ENCODE results near the gene PRKAG1.

Gene PRKAG1

DNA sequence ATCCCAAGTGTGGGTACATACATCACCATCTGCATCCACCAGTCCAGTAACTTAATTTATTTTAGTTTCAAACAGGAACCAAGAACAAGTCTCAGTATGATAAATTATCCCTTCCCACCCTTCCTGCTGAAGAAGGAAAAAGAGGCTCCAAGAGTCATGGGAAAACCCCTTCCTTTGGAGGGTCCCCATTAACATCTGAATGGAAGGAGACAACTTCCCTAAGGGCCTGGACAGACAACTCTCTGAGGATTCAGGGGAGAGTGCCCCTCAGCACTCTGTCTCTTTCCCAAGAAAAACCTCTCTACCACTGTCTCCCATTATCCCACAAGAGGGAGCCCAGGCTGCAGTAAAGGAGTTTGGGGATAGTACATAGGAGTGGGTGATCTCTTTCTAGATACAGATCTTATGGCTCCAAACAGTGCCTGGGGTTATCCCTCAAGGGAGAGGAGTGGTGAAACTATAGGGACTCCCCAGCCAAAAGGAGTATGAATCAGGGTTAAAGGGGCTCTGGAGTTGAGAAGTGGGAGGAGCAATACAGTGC, 53.2 kb downstream of the PRKAG1 start:
- Histone ChIP-seq H3K36me3 (ENCODE audit: control insufficient read depth, insufficient read depth, low read length) (no peaks in the 10 kb centered on the region), H3K4me3 (ENCODE audit: low read length) (no peak overlapping the region), H3K9me3 (ENCODE audit: control insufficient read depth, insufficient read depth, low read length) (no peaks in the 10 kb centered on the region), H3K4me1 (ENCODE audit: control insufficient read depth, insufficient read depth, low read length) (peaks cover 18% of the 10 kb centered on the region), H3K27ac (ENCODE audit: low read length) (no peak overlapping the region), H3K27me3 (ENCODE audit: control insufficient read depth, insufficient read depth, low read length) (peaks cover 21% of the 10 kb centered on the region; the same call in 1 of the 2 replicates)
- DNase-seq (ENCODE audit: low read depth, low spot score) = no peak

DNA sequence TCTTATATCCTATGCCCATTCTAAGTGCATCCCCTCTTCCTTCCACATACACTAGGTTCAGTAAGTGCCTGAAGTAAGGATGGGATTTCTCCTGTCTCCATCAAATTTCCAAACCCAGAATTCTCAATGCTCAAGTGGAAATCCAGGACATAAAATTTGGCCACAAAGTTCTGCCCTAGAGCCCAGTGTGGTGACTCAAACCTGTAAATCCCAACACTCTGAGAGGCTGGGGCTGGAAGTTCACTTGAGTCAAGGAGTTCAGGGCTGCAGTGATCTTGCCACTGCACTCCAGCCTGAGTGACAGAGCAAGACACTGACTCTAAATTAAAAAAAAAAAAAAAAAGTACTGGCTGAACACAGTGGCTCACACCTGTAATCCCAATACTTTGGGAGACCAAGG, 56.8 kb downstream of the PRKAG1 start:
- Histone ChIP-seq H3K9me3 (ENCODE audit: control insufficient read depth, insufficient read depth, low read length) (no peaks in the 10 kb centered on the region), H3K27ac (ENCODE audit: low read length) (no peak overlapping the region)
- no peak for DNase-seq (ENCODE audit: low read depth, low spot score)

DNA sequence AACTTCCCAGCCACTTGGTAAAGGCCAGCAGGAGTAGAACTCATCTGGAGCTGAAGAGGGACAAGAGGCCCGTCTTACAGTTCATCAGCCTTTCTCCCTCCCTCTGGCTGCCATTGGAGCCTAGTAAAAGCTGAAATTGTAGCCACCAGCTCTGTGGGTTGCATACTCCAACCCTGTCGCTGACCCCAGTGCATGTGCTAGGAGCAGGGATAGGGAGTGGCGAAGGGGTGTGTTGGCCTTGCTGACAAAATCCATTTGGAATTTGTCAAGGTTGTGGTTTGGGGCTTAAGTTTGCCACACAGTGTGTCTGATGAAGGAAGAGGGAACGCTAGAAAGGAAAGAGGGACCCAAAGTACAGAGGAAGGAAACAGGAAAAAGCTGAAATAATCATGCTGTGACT, 57.2 kb downstream of the PRKAG1 start:
- Histone ChIP-seq H3K4me1 (ENCODE audit: control insufficient read depth, insufficient read depth, low read length) (peaks cover 7% of the 10 kb centered on the region; the same call in 1 of the 2 replicates), H3K36me3 (ENCODE audit: control insufficient read depth, insufficient read depth, low read length) (no peaks in the 10 kb centered on the region), H3K27me3 (ENCODE audit: control insufficient read depth, insufficient read depth, low read length) (no peaks in the 10 kb centered on the region; the same call in 1 of the 2 replicates), H3K27ac (ENCODE audit: low read length) (no peak overlapping the region), H3K9me3 (ENCODE audit: control insufficient read depth, insufficient read depth, low read length) (no peaks in the 10 kb centered on the region), H3K4me3 (ENCODE audit: low read length) (no peak overlapping the region)
- DNase-seq (ENCODE audit: low read depth, low spot score) = no peak
- WGBS (ENCODE audit: insufficient coverage, insufficient read length) = no CpG with 5 or more reads among the region's 4 CpGs

More for the DNA sequence above, 56.8 kb downstream of the PRKAG1 start:
- Histone ChIP-seq H3K36me3 (ENCODE audit: control insufficient read depth, insufficient read depth, low read length) (no peaks in the 10 kb centered on the region), H3K4me1 (ENCODE audit: control insufficient read depth, insufficient read depth, low read length) (peaks cover 8% of the 10 kb centered on the region; the same call in 1 of the 2 replicates), H3K27me3 (ENCODE audit: control insufficient read depth, insufficient read depth, low read length) (no peaks in the 10 kb centered on the region; the same call in 1 of the 2 replicates), H3K4me3 (ENCODE audit: low read length) (no peak overlapping the region)

DNA sequence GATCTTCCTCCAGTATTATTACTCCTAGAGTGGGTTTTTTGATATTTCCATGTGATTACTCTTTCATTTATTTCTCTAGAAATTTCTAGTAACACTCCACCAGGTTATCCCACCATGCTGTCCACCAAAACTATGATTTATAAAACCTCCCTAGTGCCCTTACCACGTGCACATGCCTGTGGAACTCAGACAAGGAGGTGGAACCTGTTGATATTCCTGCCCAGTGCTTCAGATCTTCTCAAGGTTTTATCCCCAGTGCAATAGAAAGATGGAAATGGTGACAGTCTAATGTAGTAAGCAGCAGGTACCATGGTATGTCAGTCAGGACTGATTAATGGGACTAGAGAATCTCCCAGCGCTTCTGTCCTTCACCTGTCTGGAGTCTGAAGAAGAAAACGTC, 57.7 kb downstream of the PRKAG1 start:
- Histone ChIP-seq H3K9me3 (ENCODE audit: control insufficient read depth, insufficient read depth, low read length) (no peaks in the 10 kb centered on the region), H3K27me3 (ENCODE audit: control insufficient read depth, insufficient read depth, low read length) (no peaks in the 10 kb centered on the region), H3K4me3 (ENCODE audit: low read length) (no peak overlapping the region), H3K4me1 (ENCODE audit: control insufficient read depth, insufficient read depth, low read length) (peaks cover 5% of the 10 kb centered on the region; the same call in 1 of the 2 replicates), H3K27ac (ENCODE audit: low read length) (no peak overlapping the region), H3K36me3 (ENCODE audit: control insufficient read depth, insufficient read depth, low read length) (no peaks in the 10 kb centered on the region)
- no peak for DNase-seq (ENCODE audit: low read depth, low spot score)
- no CpG with 5 or more reads among the region's 3 CpGs for WGBS (ENCODE audit: insufficient coverage, insufficient read length)

DNA sequence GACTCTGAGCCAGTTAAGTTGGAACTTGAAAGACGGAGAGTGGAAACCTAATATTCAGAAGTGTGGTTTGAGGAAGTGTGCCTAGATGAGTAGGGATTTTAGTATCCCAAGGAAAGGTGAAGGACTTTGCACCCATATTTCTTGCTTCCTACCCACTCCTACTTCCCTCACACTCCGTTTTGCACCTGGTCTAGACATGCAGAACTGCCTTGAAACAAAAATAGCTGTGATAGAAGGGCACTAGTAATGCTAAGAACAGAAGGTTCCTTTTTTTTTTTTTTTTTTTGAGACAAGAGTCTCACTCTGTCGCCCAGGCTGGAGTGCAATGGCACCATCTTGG, 60.6 kb downstream of the PRKAG1 start:
- DNase-seq (ENCODE audit: low read depth, low spot score) = no peak
- WGBS (ENCODE audit: insufficient coverage, insufficient read length) = no CpG with 5 or more reads among the region's 3 CpGs
- no peaks in the 10 kb centered on the region for H3K27me3 ChIP-seq (ENCODE audit: control insufficient read depth, insufficient read depth, low read length)

DNA sequence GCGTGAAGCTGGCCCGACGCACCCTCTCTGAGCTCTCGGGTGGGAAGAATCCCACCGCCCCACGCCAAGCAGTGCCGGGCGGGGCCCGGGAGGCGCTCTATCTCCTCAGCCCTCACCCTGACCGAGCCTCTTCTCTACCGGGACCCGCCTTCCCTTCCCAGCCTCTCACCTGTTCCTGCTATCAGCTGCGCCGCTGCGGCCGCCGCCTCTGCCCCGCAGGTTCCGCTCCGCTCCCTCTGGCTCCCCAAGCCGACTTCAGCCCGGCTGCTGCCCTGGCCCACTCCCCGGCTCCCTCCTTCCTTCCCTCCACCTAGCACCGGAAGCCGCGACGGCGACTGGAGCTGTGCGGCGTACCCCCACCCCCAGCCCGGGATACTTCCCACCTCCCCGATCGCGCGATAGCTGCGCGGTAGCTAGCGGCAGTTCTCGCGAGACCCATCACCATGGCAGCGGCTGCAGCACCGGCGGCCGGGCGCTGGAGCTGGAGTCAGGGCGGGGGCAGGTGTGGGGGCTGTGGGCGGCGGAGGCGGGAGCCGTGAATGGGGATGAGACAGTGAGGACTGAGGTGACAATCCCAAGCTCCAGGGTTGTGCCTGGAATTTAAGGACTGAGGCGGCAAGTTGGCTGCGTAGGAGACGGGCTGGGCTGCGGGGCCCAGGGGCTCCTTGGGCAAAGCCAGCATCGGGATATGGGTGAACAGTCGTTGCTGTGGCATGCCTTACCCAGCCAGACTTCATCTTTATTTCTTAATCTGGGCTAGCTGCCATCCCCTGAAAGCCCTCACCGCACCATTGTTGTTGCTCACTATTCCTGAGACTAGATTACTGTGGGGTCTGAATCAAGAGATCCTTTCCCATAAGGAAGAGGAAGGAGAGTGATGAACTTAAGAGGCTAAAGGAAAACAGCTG, 61.2 kb downstream of the PRKAG1 start, which contains the start of gene ARF3:
Gene ARF3 (minus strand): TSS at position 347 of the 908 bp plus-strand sequence. CDS start 16,392 bp downstream, outside the sequence.
- DNase-seq (ENCODE audit: low read depth, low spot score) = no peak
- no CpG with 5 or more reads among the region's 58 CpGs for WGBS (ENCODE audit: insufficient coverage, insufficient read length)
- Histone ChIP-seq H3K9me3 (ENCODE audit: control insufficient read depth, insufficient read depth, low read length) (no peaks in the 10 kb centered on the region), H3K27me3 (ENCODE audit: control insufficient read depth, insufficient read depth, low read length) (no peaks in the 10 kb centered on the region), H3K4me1 (ENCODE audit: control insufficient read depth, insufficient read depth, low read length) (no peaks in the 10 kb centered on the region; the same call in 1 of the 2 replicates), H3K27ac (ENCODE audit: low read length) (no peak within 1 kb of the TSS), H3K36me3 (ENCODE audit: control insufficient read depth, insufficient read depth, low read length) (peaks cover 6% of the 10 kb centered on the region; the same call in 1 of the 2 replicates), H3K4me3 (ENCODE audit: low read length) (peak within 1 kb of the TSS; percentile 94)

More for the DNA sequence above, 60.6 kb downstream of the PRKAG1 start:
- H3K27ac ChIP-seq (ENCODE audit: low read length) = no peak overlapping the region
- 0 out of 2 replicates have a peak, but pooled peaks cover under 1% of the 10 kb centered on the region for H3K36me3 ChIP-seq (ENCODE audit: control insufficient read depth, insufficient read depth, low read length)
- no peaks in the 10 kb centered on the region for H3K9me3 ChIP-seq (ENCODE audit: control insufficient read depth, insufficient read depth, low read length)
- no peaks in the 10 kb centered on the region; the same call in 1 of the 2 replicates for H3K4me1 ChIP-seq (ENCODE audit: control insufficient read depth, insufficient read depth, low read length)
- peak overlapping the region; percentile 94; the same call in 1 of the 2 replicates for H3K4me3 ChIP-seq (ENCODE audit: low read length)

DNA sequence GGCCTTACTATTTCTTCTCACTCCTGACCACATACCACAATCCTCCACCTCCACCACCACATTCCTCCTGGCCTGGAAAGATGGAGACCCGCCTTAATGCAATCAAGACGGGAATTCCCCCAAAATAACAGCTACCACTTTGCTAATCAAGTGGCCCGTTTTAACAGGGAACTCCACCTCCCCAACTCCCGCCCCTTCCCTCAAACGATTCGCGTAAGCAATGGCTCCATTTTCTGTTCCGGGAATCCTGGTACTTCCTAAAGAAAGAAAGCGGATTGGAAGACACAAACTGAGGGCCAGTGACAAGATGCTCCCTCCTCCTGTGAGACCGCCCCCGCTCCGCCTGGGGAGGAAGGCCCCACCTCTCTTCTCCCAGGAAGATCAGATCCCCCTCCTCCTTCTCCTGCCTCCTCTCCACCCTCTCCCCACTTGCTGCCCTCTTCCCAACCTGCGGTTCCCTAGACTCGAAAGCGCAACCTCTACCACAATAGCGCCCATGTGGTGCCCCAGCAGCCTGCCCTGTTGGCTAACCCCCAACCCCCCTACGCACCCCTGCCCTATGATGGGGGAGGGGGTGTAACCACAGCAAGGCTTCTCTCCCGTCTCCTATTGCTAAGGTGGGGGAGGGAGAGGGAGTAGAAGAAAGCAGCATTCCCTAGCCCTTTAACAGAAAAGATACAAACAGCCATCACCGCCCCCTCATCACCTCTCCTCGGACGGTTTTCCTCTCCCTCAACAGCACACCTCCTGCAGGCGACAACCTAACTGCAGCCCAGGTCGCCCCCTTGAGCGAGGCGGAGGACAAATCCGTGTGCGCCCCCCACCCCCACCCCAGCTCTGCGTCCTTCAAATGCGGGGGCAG, 62.1 kb downstream of the PRKAG1 start:
- peaks cover 6% of the 10 kb centered on the region; the same call in 1 of the 2 replicates for H3K36me3 ChIP-seq (ENCODE audit: control insufficient read depth, insufficient read depth, low read length)
- no CpG with 5 or more reads among the region's 29 CpGs for WGBS (ENCODE audit: insufficient coverage, insufficient read length)
- H3K9me3 ChIP-seq (ENCODE audit: control insufficient read depth, insufficient read depth, low read length) = no peaks in the 10 kb centered on the region

DNA sequence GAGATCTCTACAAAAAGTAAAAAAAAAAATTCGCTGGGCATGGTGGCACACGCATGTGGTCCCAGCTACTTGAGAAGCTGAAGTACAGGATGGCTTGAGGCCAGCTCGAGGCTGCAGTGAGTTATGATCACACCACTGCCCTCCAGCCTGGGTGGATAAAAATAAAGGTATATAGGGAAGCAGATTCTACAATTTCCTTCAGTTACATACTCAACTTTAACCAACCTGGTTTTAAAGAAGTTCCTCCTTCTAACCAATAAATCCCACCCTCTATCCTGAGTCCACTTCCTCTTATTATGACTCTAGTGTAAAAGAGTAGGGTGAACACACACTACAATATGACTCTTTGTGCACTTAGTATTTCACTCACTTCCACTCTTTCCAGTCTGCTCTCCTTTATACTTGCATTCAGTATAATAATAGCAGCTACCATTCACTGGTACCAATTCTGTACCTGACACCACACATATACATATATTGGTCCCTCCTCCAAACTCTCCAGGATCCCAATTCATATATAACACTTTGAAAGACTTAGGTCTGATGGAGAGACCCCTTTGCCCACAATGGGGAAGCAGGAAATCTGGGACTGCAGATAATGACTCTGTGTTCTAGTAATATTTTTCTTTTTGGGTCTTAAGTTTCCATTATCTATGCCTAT, 63.6 kb downstream of the PRKAG1 start:
- H3K27me3 ChIP-seq (ENCODE audit: control insufficient read depth, insufficient read depth, low read length) = no peaks in the 10 kb centered on the region
- no peak for DNase-seq (ENCODE audit: low read depth, low spot score)
- H3K36me3 ChIP-seq (ENCODE audit: control insufficient read depth, insufficient read depth, low read length) = peaks cover 6% of the 10 kb centered on the region; the same call in 1 of the 2 replicates
- no peak overlapping the region for H3K4me3 ChIP-seq (ENCODE audit: low read length)
- no peaks in the 10 kb centered on the region for H3K9me3 ChIP-seq (ENCODE audit: control insufficient read depth, insufficient read depth, low read length)
- H3K4me1 ChIP-seq (ENCODE audit: control insufficient read depth, insufficient read depth, low read length) = no peaks in the 10 kb centered on the region; the same call in 1 of the 2 replicates
- H3K27ac ChIP-seq (ENCODE audit: low read length) = no peak overlapping the region
- WGBS (ENCODE audit: insufficient coverage, insufficient read length) = no CpG with 5 or more reads among the region's 3 CpGs

More for the DNA sequence above, 62.1 kb downstream of the PRKAG1 start:
- DNase-seq (ENCODE audit: low read depth, low spot score) = no peak
- Histone ChIP-seq H3K4me1 (ENCODE audit: control insufficient read depth, insufficient read depth, low read length) (no peaks in the 10 kb centered on the region; the same call in 1 of the 2 replicates), H3K27ac (ENCODE audit: low read length) (no peak overlapping the region), H3K27me3 (ENCODE audit: control insufficient read depth, insufficient read depth, low read length) (no peaks in the 10 kb centered on the region), H3K4me3 (ENCODE audit: low read length) (peak overlapping the region; percentile 94)

DNA sequence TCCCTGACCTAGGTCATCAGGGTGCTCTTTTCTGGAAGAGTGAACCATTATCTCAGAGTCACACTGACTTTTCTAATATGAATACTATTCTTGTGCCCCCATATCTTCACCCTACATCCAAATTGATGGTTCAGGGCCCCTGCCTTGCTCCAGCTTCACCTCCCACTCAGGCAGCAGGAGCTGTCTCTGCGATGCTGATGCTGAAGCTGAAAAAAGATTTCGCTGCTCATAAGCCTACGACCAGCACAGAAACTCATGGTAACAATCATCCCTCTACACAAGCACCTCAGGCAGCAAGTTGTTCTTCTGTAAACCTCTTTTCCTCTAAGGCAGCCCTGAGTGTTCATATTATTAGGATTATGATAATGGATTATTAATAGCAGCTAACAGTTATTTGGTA, 64.5 kb downstream of the PRKAG1 start:
- Histone ChIP-seq H3K4me1 (ENCODE audit: control insufficient read depth, insufficient read depth, low read length) (no peaks in the 10 kb centered on the region; the same call in 1 of the 2 replicates), H3K36me3 (ENCODE audit: control insufficient read depth, insufficient read depth, low read length) (peaks cover 6% of the 10 kb centered on the region; the same call in 1 of the 2 replicates)
- WGBS (ENCODE audit: insufficient coverage, insufficient read length) = no CpG with 5 or more reads among the region's 3 CpGs

More for the DNA sequence above, 64.5 kb downstream of the PRKAG1 start:
- Histone ChIP-seq H3K27me3 (ENCODE audit: control insufficient read depth, insufficient read depth, low read length) (no peaks in the 10 kb centered on the region), H3K27ac (ENCODE audit: low read length) (no peak overlapping the region), H3K4me3 (ENCODE audit: low read length) (no peak overlapping the region), H3K9me3 (ENCODE audit: control insufficient read depth, insufficient read depth, low read length) (no peaks in the 10 kb centered on the region)
- no peak for DNase-seq (ENCODE audit: low read depth, low spot score)
